ENCODE measurements around the gene RPS4Y1.

DNA sequence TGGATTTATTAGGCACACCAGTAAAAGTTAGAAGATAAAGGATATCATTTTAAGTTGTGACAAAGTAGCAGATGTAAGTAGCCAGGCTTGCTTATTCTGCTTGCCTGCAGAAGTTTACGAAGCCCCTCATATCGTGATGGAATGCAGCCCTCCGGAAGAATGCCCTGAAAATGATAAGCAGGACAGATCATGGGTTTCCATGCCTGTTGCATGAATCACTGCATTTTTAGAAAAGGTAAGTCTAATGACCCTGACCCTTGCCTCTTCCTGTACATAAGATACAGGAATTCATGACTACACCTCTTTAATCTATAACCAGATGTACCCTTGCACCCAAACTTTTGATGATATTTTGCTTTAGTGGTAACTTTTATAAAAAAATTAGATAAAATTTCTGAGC is 16.9 kb upstream of the RPS4Y1 start:
- no peak for TF ChIP-seq TEAD4 (IDR thresholded peaks at IDR 0.05; ENCODE audit: low read depth, low read length)
- no peak for TF ChIP-seq SIRT6 (IDR thresholded peaks at IDR 0.05; ENCODE audit: low read length)
- TF ChIP-seq MAFK (IDR thresholded peaks at IDR 0.05; ENCODE audit: low read depth, low read length) = no peak
- TF ChIP-seq TAF1 (IDR thresholded peaks at IDR 0.05; ENCODE audit: low read depth, low read length) = no peak
- TF ChIP-seq, protein P1, sequence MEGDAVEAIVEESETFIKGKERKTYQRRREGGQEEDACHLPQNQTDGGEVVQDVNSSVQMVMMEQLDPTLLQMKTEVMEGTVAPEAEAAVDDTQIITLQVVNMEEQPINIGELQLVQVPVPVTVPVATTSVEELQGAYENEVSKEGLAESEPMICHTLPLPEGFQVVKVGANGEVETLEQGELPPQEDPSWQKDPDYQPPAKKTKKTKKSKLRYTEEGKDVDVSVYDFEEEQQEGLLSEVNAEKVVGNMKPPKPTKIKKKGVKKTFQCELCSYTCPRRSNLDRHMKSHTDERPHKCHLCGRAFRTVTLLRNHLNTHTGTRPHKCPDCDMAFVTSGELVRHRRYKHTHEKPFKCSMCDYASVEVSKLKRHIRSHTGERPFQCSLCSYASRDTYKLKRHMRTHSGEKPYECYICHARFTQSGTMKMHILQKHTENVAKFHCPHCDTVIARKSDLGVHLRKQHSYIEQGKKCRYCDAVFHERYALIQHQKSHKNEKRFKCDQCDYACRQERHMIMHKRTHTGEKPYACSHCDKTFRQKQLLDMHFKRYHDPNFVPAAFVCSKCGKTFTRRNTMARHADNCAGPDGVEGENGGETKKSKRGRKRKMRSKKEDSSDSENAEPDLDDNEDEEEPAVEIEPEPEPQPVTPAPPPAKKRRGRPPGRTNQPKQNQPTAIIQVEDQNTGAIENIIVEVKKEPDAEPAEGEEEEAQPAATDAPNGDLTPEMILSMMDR (IDR thresholded peaks at IDR 0.05; ENCODE audit: control extremely low read depth in 1 of 3, insufficient read depth in 1 of 3, low read depth in 1 of 3, low read length in 3 of 3) = no peak
- TF ChIP-seq SP2 (IDR thresholded peaks at IDR 0.05; ENCODE audit: low read length) = no peak
- TF ChIP-seq, protein P2, sequence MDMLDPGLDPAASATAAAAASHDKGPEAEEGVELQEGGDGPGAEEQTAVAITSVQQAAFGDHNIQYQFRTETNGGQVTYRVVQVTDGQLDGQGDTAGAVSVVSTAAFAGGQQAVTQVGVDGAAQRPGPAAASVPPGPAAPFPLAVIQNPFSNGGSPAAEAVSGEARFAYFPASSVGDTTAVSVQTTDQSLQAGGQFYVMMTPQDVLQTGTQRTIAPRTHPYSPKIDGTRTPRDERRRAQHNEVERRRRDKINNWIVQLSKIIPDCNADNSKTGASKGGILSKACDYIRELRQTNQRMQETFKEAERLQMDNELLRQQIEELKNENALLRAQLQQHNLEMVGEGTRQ (IDR thresholded peaks at IDR 0.05; ENCODE audit: low read length) = no peak
- TF ChIP-seq POLR2AphosphoS5 (IDR thresholded peaks at IDR 0.05; ENCODE audit: low read depth, low read length) = no peak
- no peak for TF ChIP-seq CEBPB (IDR thresholded peaks at IDR 0.05; ENCODE audit: low read depth, low read length)
- TF ChIP-seq, protein P3, sequence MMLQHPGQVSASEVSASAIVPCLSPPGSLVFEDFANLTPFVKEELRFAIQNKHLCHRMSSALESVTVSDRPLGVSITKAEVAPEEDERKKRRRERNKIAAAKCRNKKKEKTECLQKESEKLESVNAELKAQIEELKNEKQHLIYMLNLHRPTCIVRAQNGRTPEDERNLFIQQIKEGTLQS (IDR thresholded peaks at IDR 0.05; ENCODE audit: insufficient read depth, low read depth, low read length) = no peak
- TF ChIP-seq, protein P4, sequence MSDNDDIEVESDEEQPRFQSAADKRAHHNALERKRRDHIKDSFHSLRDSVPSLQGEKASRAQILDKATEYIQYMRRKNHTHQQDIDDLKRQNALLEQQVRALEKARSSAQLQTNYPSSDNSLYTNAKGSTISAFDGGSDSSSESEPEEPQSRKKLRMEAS (IDR thresholded peaks at IDR 0.05) = no peak
- no peak for TF ChIP-seq EZH2 (IDR thresholded peaks at IDR 0.05; ENCODE audit: low read depth, low read length, severe bottlenecking)

All from H1 (cell line).